CD14-positive monocyte (primary cell): ENCODE measurements around the gene BIRC3. TPM values are rescaled to one million over a fixed set of nuclear protein-coding genes. Genes with fewer than 3 reads are reported as not detected.
"Not testable (repeated sequence)": the region's sequence is repeated elsewhere in the genome, so short reads cannot be mapped to it uniquely, and the experiment has no call there.

Source experiments
- DNase-seq, 3 donors: peaks; one replicate each; pipeline ENCODE4 v3.0.0-alpha.2; 2011 to 2022
- H2AFZ ChIP-seq: 2 replicates; pipeline ENCODE4 v1.6.0; 2012; ENCODE audit warnings: mild to moderate bottlenecking, low read depth, low read length, inconsistent platforms; ENCODE audit not compliant: insufficient read depth, poor library complexity, severe bottlenecking
- H3K27ac ChIP-seq, 2 donors: 1 replicate in 1 of 2; 2 replicates in 1 of 2; pipeline ENCODE4 v1.5.1; 2012 to 2013; ENCODE audit warnings: low read length in 2 of 2, control low read depth in 1 of 2, inconsistent platforms in 1 of 2, low read depth in 1 of 2, mild to moderate bottlenecking in 1 of 2
- H3K27me3 ChIP-seq, 2 donors: one replicate each; pipeline versions ENCODE4 v1.6.0 to v1.6.1; 2011 to 2013; ENCODE audit warnings: low read length in 2 of 2; ENCODE audit not compliant: control insufficient read depth in 2 of 2, insufficient read depth in 2 of 2
- H3K36me3 ChIP-seq, 2 donors: replicated peaks in 1 of 2; 1 replicate in 1 of 2; 2 replicates in 1 of 2; pipeline versions ENCODE4 v1.5.1 to v1.6.1; 2012 to 2013; ENCODE audit warnings: low read length in 2 of 2, control low read depth in 1 of 2, inconsistent platforms in 1 of 2, mild to moderate bottlenecking in 1 of 2; ENCODE audit not compliant: insufficient read depth in 2 of 2, control insufficient read depth in 1 of 2
- H3K4me1 ChIP-seq, 2 donors: 1 replicate in 1 of 2; 2 replicates in 1 of 2; pipeline versions ENCODE4 v1.5.1 to v1.6.1; 2012 to 2013; ENCODE audit warnings: low read length in 2 of 2, control low read depth in 1 of 2, inconsistent platforms in 1 of 2, mild to moderate bottlenecking in 1 of 2, moderate library complexity in 1 of 2; ENCODE audit not compliant: insufficient read depth in 2 of 2, control insufficient read depth in 1 of 2
- H3K4me2 ChIP-seq: replicated peaks from 2 replicates; pipeline ENCODE3; 2012; ENCODE audit warnings: low read length, moderate library complexity, mild to moderate bottlenecking; ENCODE audit not compliant: poor library complexity, severe bottlenecking; ENCODE audit errors: extremely low read depth
- H3K4me3 ChIP-seq, 3 experiments: fragments of 200-600 bp in 1 of 3; sonication (generic) in 1 of 3; replicated peaks in 1 of 3; 1 replicate in 2 of 3; 2 replicates in 1 of 3; pipeline ENCODE4 v1.5.1; 2011 to 2013; ENCODE audit warnings: low read length in 3 of 3, mild to moderate bottlenecking in 3 of 3, control low read depth in 2 of 3, low read depth in 2 of 3, inconsistent platforms in 1 of 3, moderate library complexity in 1 of 3
- H3K79me2 ChIP-seq: 2 replicates; pipeline ENCODE4 v1.6.0; 2012; ENCODE audit warnings: mild to moderate bottlenecking, control low read depth, inconsistent platforms, low read length, moderate library complexity; ENCODE audit not compliant: insufficient read depth
- H3K9ac ChIP-seq: 2 replicates; pipeline ENCODE4 v1.6.0; 2017; ENCODE audit warnings: low read length, mild to moderate bottlenecking; ENCODE audit not compliant: insufficient read depth, poor library complexity, severe bottlenecking
- H3K9me3 ChIP-seq, 2 donors: replicated peaks in 1 of 2; 1 replicate in 1 of 2; 2 replicates in 1 of 2; pipeline versions ENCODE4 v1.5.1 to v1.6.1; 2012 to 2013; ENCODE audit warnings: low read length in 2 of 2, control low read depth in 1 of 2; ENCODE audit not compliant: control insufficient read depth in 1 of 2, insufficient read depth in 1 of 2
- H4K20me1 ChIP-seq: 2 replicates; pipeline ENCODE4 v1.6.0; 2012; ENCODE audit warnings: mild to moderate bottlenecking, low read length, control low read depth, moderate library complexity; ENCODE audit not compliant: insufficient read depth
- H3K27ac Mint-ChIP-seq, 7 donors: one replicate each; pipeline ENCODE4 v1.8.0; 2020; ENCODE audit warnings: mild to moderate bottlenecking in 7 of 7, mixed read lengths in 7 of 7, moderate library complexity in 6 of 7, inconsistent platforms in 2 of 7
- H3K27me3 Mint-ChIP-seq, 3 donors: one replicate each; pipeline ENCODE4 v1.8.0; 2021 to 2022; ENCODE audit warnings: low read depth in 3 of 3, mild to moderate bottlenecking in 3 of 3, mixed read lengths in 3 of 3, moderate library complexity in 3 of 3, inconsistent platforms in 1 of 3
- H3K36me3 Mint-ChIP-seq, 2 donors: one replicate each; pipeline ENCODE4 v1.8.0; 2020; ENCODE audit warnings: mixed read lengths in 2 of 2, inconsistent platforms in 1 of 2, mild to moderate bottlenecking in 1 of 2
- H3K4me1 Mint-ChIP-seq: one replicate; pipeline ENCODE4 v1.8.0; 2020; ENCODE audit warnings: mild to moderate bottlenecking, mixed read lengths
- H3K4me3 Mint-ChIP-seq, 2 donors: one replicate each; pipeline ENCODE4 v1.8.0; 2020; ENCODE audit warnings: mild to moderate bottlenecking in 2 of 2, mixed read lengths in 2 of 2, moderate library complexity in 1 of 2
- H3K9me3 Mint-ChIP-seq, 7 donors: one replicate each; pipeline ENCODE4 v1.8.0; 2020 to 2022; ENCODE audit warnings: mixed read lengths in 7 of 7, mild to moderate bottlenecking in 6 of 7, moderate library complexity in 6 of 7, inconsistent platforms in 2 of 7
- CTCF ChIP-seq: fragments of 200-600 bp; IDR thresholded peaks from one replicate; pipeline ENCODE4 v1.8.0; 2022; ENCODE audit warnings: antibody characterized with exemption, mild to moderate bottlenecking
- WGBS: methylation state at CpG from one replicate; pipeline ENCODE4 v1.1.5; 2013; ENCODE audit warnings: missing lambda C conversion rate; ENCODE audit not compliant: insufficient coverage; 5-methylcytosine and 5-hydroxymethylcytosine counted together
- intact Hi-C, 2 donors: fragments of 100-400 bp; cut with micrococcal nuclease; formaldehyde crosslinking; loops; one replicate each; pipeline versions ENCODE4 v1.15.0 to v1.15.1; 2023
- polyA plus RNA-seq, 3 donors: library from polyadenylated mRNA; depleted of rRNA in 1 of 3; unstranded in 2 of 3; stranded (reverse) in 1 of 3; fragments of 300-500 nt in 2 of 3; fragments of >200 nt in 1 of 3; fragmentation: Illumina TruSeq in 2 of 3; gene quantifications; 1 replicate in 2 of 3; 2 replicates in 1 of 3; pipeline ENCODE4 v1.2.3, GENCODE V29; 2012 to 2021

Gene BIRC3
- polyA plus RNA-seq, 3 donors, result 3.0 to 9.8 (median 9.5) TPM

GRCh38 chr11:102368472-102368871 lies 51.2 kb downstream of the BIRC3 start:
- Mint-ChIP-seq H3K36me3 (peaks cover 52 to 59% of the 10 kb centered on the region in 2 donors), H3K4me1 (peaks cover 5% of the 10 kb centered on the region), H3K27ac (peak overlapping the region in 2 of 7 donors; percentile 8 to 18), H3K9me3 (peaks cover 0 to 1% (median 0%) of the 10 kb centered on the region in 7 donors), H3K27me3 (no peaks in the 10 kb centered on the region), H3K4me3 (no peak overlapping the region)
- Histone ChIP-seq H4K20me1 (peaks cover 4% of the 10 kb centered on the region), H3K9ac (no peak overlapping the region), H3K4me2 (no peak overlapping the region), H2AFZ (no peak overlapping the region), H3K36me3 (peaks cover 45 to 54% of the 10 kb centered on the region in 2 donors), H3K79me2 (peaks cover 3% of the 10 kb centered on the region), H3K4me3 (no peak overlapping the region), H3K27me3 (no peaks in the 10 kb centered on the region), H3K27ac (no peak overlapping the region), H3K9me3 (no peaks in the 10 kb centered on the region), H3K4me1 (no peaks in the 10 kb centered on the region)
- TF ChIP-seq CTCF, result no peak
- intact Hi-C loops, result no loop called here
- DNase-seq, result no peak
- 88% methylated on average over 1 of the region's 3 CpGs for WGBS

GRCh38 chr11:102374633-102375424 lies 57.5 kb downstream of the BIRC3 start:
- WGBS, result over 99% methylated on average over 18 of the region's 31 CpGs
- H3K9me3 Mint-ChIP-seq, intact Hi-C loops: not testable (repeated sequence)

More at GRCh38 chr11:102374633-102375424, 57.5 kb downstream of the BIRC3 start:
- H3K4me3 ChIP-seq, H3K4me3 Mint-ChIP-seq, H3K9ac ChIP-seq, H3K27ac Mint-ChIP-seq, H3K79me2 ChIP-seq, H3K9me3 ChIP-seq, DNase-seq, H3K4me2 ChIP-seq, H3K27me3 Mint-ChIP-seq, H3K27ac ChIP-seq, H3K27me3 ChIP-seq, H3K4me1 Mint-ChIP-seq, H2AFZ ChIP-seq, H3K4me1 ChIP-seq: not testable (repeated sequence)
- H3K36me3 Mint-ChIP-seq, result peaks cover 51 to 62% of the 10 kb centered on the region in 2 donors
- Histone ChIP-seq H3K36me3 (peaks cover 34 to 52% of the 10 kb centered on the region in 2 donors), H4K20me1 (peaks cover 28% of the 10 kb centered on the region)
